Small intestine (tissue), 16 donors: ENCODE measurements around the gene ARL5C. TPM values are rescaled to one million over a fixed set of nuclear protein-coding genes. Genes with fewer than 3 reads are reported as not detected.

Source experiments
- DNase-seq, 2 donors: peaks; one replicate each; pipeline versions ENCODE4 v3.0.0 to v3.0.0-alpha.2; 2013
- FAIRE-seq: peaks from 2 replicates; lab custom pipeline; 2012; peaks lifted over from hg19 to GRCh38; lab: Jason Lieb, UNC
- H3K27ac ChIP-seq, 3 donors: one replicate each; pipeline ENCODE4 v1.5.1; 2013; ENCODE audit warnings: low read length in 2 of 3, mild to moderate bottlenecking in 2 of 3, control low read depth in 1 of 3, inconsistent platforms in 1 of 3, low read depth in 1 of 3, moderate library complexity in 1 of 3
- H3K27me3 ChIP-seq, 3 donors: one replicate each; pipeline ENCODE4 v1.6.1; 2013; ENCODE audit warnings: low read length in 3 of 3, inconsistent platforms in 1 of 3; ENCODE audit not compliant: control insufficient read depth in 3 of 3, insufficient read depth in 3 of 3
- H3K36me3 ChIP-seq, 3 donors: one replicate each; pipeline ENCODE4 v1.6.1; 2013; ENCODE audit warnings: low read length in 3 of 3, inconsistent platforms in 1 of 3, low read depth in 1 of 3, mild to moderate bottlenecking in 1 of 3, moderate library complexity in 1 of 3; ENCODE audit not compliant: control insufficient read depth in 3 of 3, insufficient read depth in 2 of 3
- H3K4me1 ChIP-seq, 3 donors: one replicate each; pipeline ENCODE4 v1.6.1; 2013; ENCODE audit warnings: low read length in 2 of 3, inconsistent platforms in 1 of 3, low read depth in 1 of 3, mild to moderate bottlenecking in 1 of 3, moderate library complexity in 1 of 3; ENCODE audit not compliant: control insufficient read depth in 3 of 3, insufficient read depth in 2 of 3
- H3K4me3 ChIP-seq, 3 donors: one replicate each; pipeline ENCODE4 v1.5.1; 2013; ENCODE audit warnings: low read length in 3 of 3, control low read depth in 1 of 3, inconsistent platforms in 1 of 3, low read depth in 1 of 3, mild to moderate bottlenecking in 1 of 3, moderate library complexity in 1 of 3
- H3K9me3 ChIP-seq, 2 donors: one replicate each; pipeline ENCODE4 v1.6.1; 2013; ENCODE audit warnings: low read depth in 1 of 2, low read length in 1 of 2; ENCODE audit not compliant: control insufficient read depth in 2 of 2, insufficient read depth in 1 of 2
- whole genome bisulfite sequencing, 3 donors: extraction: QIAGEN DNeasy Blood & Tissue Kit; methylation state at CpG; one replicate each; pipeline ENCODE4 v1.1.7; 2013; 5-methylcytosine and 5-hydroxymethylcytosine counted together
- long read RNA-seq, 10 donors: transcript quantifications; one replicate each; lab custom pipeline, GENCODE V29; 2026
- polyA plus RNA-seq, 4 donors: library from polyadenylated mRNA; stranded (reverse) in 3 of 4; unstranded in 1 of 4; fragments of 200-250 nt in 3 of 4; fragments of 120-200 nt in 1 of 4; gene quantifications; one replicate each; pipeline versions ENCODE4 v1.2.1 to v1.2.3, GENCODE V29; 2013
- donor health status: healthy with polysubstance abuse.
- donor health status: control.
- donor health status: control.
- donor health status: Bipolar disorder and iron deficiency.
- donor health status: healthy.

Gene ARL5C
- polyA plus RNA-seq, result under 1 TPM in 1 of 4 donors, not detected in 3; 0.06 TPM
- long read RNA-seq, donor 1, result 0 reads
- long read RNA-seq, donor 2, result 0 reads
- long read RNA-seq, donor 3, result 0 reads
- long read RNA-seq, donor 4, result 0 reads
- long read RNA-seq, donor 5, partial matches to known transcripts, result 0 of 1 reads
- long read RNA-seq, donor 5, other reads (novel, unspliced or antisense), result 0 of 1 reads
- long read RNA-seq, donor 6, result 0 reads
- long read RNA-seq, donor 7, result 0 reads
- long read RNA-seq, donor 8, result 0 reads
- long read RNA-seq, donor 9, result 0 reads
- long read RNA-seq, donor 10, result 0 reads

GRCh38 chr17:39165841-39166349 is at the start of gene ARL5C:
Gene ARL5C (minus strand): TSS chr17:39166161. CDS start chr17:39165760, 401 bp downstream.
- H3K36me3 ChIP-seq, result no peaks in the 10 kb centered on the region
- H3K4me1 ChIP-seq, result peaks cover 0 to 6% (median 0%) of the 10 kb centered on the region in 3 donors
- DNase-seq, result no peak
- no peak for FAIRE-seq
- H3K27me3 ChIP-seq, result peaks cover 0 to 36% (median 4%) of the 10 kb centered on the region in 3 donors
- no peaks in the 10 kb centered on the region for H3K9me3 ChIP-seq
- 62 to 82% (median 80%) methylated on average over 17 of the region's 17 CpGs for WGBS, 3 donors
- no peak within 1 kb of the TSS for H3K27ac ChIP-seq
- peak within 1 kb of the TSS; percentile 0 to 49 (median 42) for H3K4me3 ChIP-seq

DNA sequence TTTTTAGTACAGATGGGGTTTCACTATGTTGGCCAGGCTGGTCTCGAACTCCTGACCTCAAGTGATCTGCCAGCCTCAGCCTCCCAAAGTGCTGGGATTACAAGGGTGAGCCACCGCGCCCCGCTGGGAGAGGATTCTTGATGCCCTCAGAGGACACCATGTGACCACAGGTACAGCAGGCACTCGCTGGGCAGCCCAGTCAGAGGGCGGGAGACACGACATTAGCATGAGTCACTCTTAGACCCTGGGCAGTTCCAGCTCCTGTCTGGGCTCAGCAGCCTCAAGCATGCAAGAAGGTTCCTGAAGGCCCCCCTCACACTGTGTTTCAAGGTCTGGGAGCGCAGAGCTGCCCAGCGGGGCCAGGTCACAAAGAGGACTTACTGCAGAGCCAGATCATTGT is 47.9 kb upstream of the ARL5C start:
- 32 to 68% (median 35%) methylated on average over 8 to 9 of the region's 9 CpGs for WGBS, 3 donors
- Histone ChIP-seq H3K36me3 (no peaks in the 10 kb centered on the region), H3K27me3 (peaks cover 0 to 74% (median 1%) of the 10 kb centered on the region in 3 donors), H3K4me3 (no peak overlapping the region), H3K4me1 (peaks cover 0 to 14% (median 0%) of the 10 kb centered on the region in 3 donors), H3K27ac (no peak overlapping the region), H3K9me3 (no peaks in the 10 kb centered on the region)
- DNase-seq (peak in 1 of 2 donors; percentile 48), FAIRE-seq (no peak)

DNA sequence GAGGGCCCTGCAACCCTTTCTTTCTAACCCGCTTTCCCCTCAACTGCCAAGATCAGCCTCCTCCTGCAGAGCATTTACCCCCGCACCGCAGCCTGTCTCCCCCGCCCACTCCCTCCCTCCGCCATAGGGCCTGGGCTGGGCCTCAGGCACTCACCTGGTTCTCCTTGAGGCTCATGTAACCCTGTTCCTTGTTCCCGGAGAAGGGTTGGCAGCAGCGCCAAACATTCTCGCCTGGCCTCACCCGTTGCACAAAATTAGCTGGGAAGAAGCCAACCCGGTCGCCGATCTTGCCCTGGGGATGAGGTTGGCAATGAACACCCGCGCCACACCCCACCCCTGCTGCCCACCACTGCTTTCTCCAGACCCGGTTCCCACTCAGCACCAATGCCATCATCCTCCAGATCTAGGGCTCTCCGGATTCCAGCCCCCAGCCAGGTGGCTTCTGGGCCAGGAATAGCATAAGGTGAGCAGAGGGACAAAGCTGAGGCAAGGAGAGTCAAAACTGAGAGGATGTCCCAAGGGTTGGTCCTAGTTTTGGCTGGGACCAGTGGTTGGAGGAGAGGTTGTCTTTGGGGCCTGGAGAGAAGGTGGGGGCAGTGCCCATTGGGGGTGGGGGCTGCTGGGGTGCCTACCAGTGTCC is 47.0 kb upstream of the ARL5C start:
- H3K27me3 ChIP-seq, result peaks cover 0 to 73% (median 2%) of the 10 kb centered on the region in 3 donors
- H3K27ac ChIP-seq, result no peak overlapping the region
- peaks cover 0 to 14% (median 0%) of the 10 kb centered on the region in 3 donors for H3K4me1 ChIP-seq
- H3K9me3 ChIP-seq, result no peaks in the 10 kb centered on the region
- no peak for DNase-seq
- 21 to 60% (median 32%) methylated on average over 16 of the region's 16 CpGs for WGBS, 3 donors
- FAIRE-seq, result no peak
- no peaks in the 10 kb centered on the region for H3K36me3 ChIP-seq
- H3K4me3 ChIP-seq, result no peak overlapping the region

GRCh38 chr17:39212195-39212810 is 46.3 kb upstream of the ARL5C start:
- Histone ChIP-seq H3K27ac (no peak overlapping the region), H3K9me3 (no peaks in the 10 kb centered on the region), H3K36me3 (no peaks in the 10 kb centered on the region), H3K27me3 (peaks cover 0 to 68% (median 2%) of the 10 kb centered on the region in 3 donors), H3K4me1 (peaks cover 0 to 14% (median 0%) of the 10 kb centered on the region in 3 donors), H3K4me3 (no peak overlapping the region)
- no peak for DNase-seq
- 74 to 84% (median 74%) methylated on average over 11 of the region's 11 CpGs for WGBS, 3 donors
- no peak for FAIRE-seq

DNA sequence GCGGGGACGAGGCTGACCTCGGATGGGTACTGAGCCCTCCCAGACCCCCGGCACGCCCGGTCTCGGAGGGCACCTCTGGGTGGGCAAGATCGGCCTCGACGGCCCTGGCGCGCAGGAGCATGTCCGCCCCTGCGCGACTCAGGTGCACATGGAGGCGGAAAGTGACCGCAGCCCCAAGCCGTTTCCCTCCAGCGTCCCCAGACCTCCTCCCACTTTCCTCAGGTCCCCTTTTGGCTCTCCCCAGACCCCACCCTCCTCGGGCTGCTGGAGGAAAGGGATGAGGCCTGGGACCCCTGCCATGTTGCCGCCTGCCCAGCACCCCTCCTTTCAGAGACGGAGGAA is 44.1 kb upstream of the ARL5C start:
- Histone ChIP-seq H3K4me1 (peaks cover 0 to 14% (median 0%) of the 10 kb centered on the region in 3 donors), H3K27ac (no peak overlapping the region), H3K4me3 (peak overlapping the region in 1 of 3 donors; percentile 30), H3K36me3 (peaks cover 0 to 7% (median 0%) of the 10 kb centered on the region in 3 donors), H3K9me3 (no peaks in the 10 kb centered on the region), H3K27me3 (peaks cover 0 to 50% (median 2%) of the 10 kb centered on the region in 3 donors)
- no peak for DNase-seq
- no peak for FAIRE-seq
- 9 to 23% (median 15%) methylated on average over 14 to 22 of the region's 22 CpGs for WGBS, 3 donors

- Histone ChIP-seq H3K36me3 (peaks cover 0 to 12% (median 0%) of the 10 kb centered on the region in 3 donors), H3K27ac (no peak overlapping the region), H3K4me1 (peaks cover 0 to 14% (median 0%) of the 10 kb centered on the region in 3 donors), H3K27me3 (peaks cover 0 to 45% (median 2%) of the 10 kb centered on the region in 3 donors), H3K4me3 (peak overlapping the region in 1 of 3 donors; percentile 30), H3K9me3 (no peaks in the 10 kb centered on the region)
- FAIRE-seq (no peak), DNase-seq (peak in 1 of 2 donors; percentile 56)
- 3 to 7% (median 7%) methylated on average over 20 to 39 of the region's 39 CpGs for WGBS, 3 donors
Observed at GRCh38 chr17:39209317-39210092, 43.5 kb upstream of the ARL5C start.

DNA sequence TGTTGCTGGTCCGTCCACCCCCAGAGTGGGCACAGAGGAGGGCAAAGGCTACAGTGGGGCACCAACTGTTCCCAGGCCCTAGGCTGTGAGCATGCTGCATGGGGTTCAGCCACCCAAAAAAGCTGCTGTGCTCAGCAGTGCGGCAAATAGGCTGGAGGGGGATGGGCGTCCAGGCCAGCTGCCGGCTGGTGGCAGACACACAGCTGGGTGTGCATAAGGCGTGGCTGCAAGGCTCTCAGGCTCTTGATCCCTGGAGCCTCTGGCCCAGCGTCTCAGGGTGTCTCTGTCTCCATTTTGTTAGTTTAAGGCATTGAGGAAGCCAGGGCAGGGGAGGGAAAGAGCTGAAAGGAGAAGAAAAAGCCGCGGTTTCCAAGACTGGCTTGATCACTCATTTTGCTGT is 42.9 kb upstream of the ARL5C start:
- H3K36me3 ChIP-seq, result peaks cover 1 to 18% (median 3%) of the 10 kb centered on the region in 3 donors
- DNase-seq (peak in 1 of 2 donors; percentile 49), FAIRE-seq (no peak)
- no peak overlapping the region for H3K27ac ChIP-seq
- H3K4me3 ChIP-seq, result no peak overlapping the region
- H3K4me1 ChIP-seq, result peaks cover 0 to 14% (median 0%) of the 10 kb centered on the region in 3 donors
- H3K9me3 ChIP-seq, result no peaks in the 10 kb centered on the region
- H3K27me3 ChIP-seq, result peaks cover 0 to 43% (median 2%) of the 10 kb centered on the region in 3 donors
- 29 to 36% (median 29%) methylated on average over 8 of the region's 8 CpGs for WGBS, 3 donors
